Tibial artery (tissue), 4 donors: ENCODE measurements around the gene RFK.

Source experiments
- DNase-seq, 2 donors: peaks; one replicate each; pipeline ENCODE4 v3.0.0-alpha.2; 2019
- H3K27ac ChIP-seq, 2 donors: fragments of 200-600 bp; sonication (generic) in 1 of 2; 1 replicate in 1 of 2; 2 replicates in 1 of 2; pipeline ENCODE4 v1.5.1; 2018 to 2019; ENCODE audit warnings: mild to moderate bottlenecking in 1 of 2
- H3K27me3 ChIP-seq, 2 donors: fragments of 200-600 bp; sonication (generic) in 1 of 2; one replicate each; pipeline versions ENCODE4 v1.5.1 to v1.6.0; 2016 to 2019
- H3K36me3 ChIP-seq, 3 donors: fragments of 200-600 bp; sonication (generic) in 2 of 3; one replicate each; pipeline ENCODE4 v1.5.1; 2016 to 2019; ENCODE audit warnings: mild to moderate bottlenecking in 2 of 3
- H3K4me1 ChIP-seq, 4 donors: fragments of 200-600 bp; sonication (generic) in 2 of 4; 1 replicate in 3 of 4; 2 replicates in 1 of 4; pipeline ENCODE4 v1.5.1; 2016 to 2019
- H3K4me3 ChIP-seq, 2 donors: fragments of 200-600 bp; sonication (generic) in 1 of 2; 1 replicate in 1 of 2; 2 replicates in 1 of 2; pipeline ENCODE4 v1.5.1; 2018 to 2019; ENCODE audit warnings: mild to moderate bottlenecking in 2 of 2
- H3K9me3 ChIP-seq, 3 donors: fragments of 200-600 bp; sonication (generic) in 1 of 3; one replicate each; pipeline ENCODE4 v1.5.1; 2016 to 2019
- intact Hi-C: fragments of 100-400 bp; cut with DNase I; formaldehyde crosslinking; loops from one replicate; pipeline ENCODE4 v1.15.0; 2023; ENCODE audit warnings: low total_unique reads
- TF ChIP-seq, protein P1 (sequence below), 2 experiments: fragments of 200-600 bp in 1 of 2; fragments of 450-650 bp in 1 of 2; IDR thresholded peaks; one replicate each; pipeline ENCODE4 v1.5.1; 2017 to 2019; ENCODE audit warnings: antibody characterized with exemption in 2 of 2, mild to moderate bottlenecking in 1 of 2, moderate library complexity in 1 of 2

RFK gene

DNA sequence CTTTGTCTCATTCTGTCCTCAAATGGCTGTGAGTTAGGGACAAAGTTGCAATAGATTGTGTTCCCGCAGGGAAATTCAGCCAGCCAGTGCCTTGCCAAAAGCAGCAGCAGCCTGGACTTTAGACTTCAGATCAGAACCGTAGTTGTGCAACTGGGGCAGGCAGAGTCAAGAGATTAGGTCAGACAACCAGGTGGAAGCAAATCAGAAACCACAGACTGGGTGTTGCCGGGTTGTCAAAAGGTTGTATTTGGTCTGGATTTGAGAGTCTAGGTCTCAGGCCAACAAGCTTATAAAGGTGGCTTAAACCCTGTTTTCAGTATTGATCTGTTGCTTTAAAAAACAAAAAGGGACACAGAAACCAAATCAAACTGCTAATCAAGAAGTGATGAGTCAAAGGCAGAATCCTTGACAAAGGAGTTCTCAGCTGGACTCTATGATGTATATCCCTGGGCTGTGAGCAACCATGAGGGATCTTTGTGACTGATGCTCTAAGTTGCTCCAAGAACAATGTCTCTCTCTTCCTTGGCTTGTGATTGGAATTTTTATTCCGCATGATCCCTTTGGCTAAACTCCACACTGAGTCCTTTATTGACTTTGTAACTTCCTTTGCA, 20.9 kb downstream of the RFK start:
- H3K9me3 ChIP-seq, result no peaks in the 10 kb centered on the region
- TF ChIP-seq, protein P1, sequence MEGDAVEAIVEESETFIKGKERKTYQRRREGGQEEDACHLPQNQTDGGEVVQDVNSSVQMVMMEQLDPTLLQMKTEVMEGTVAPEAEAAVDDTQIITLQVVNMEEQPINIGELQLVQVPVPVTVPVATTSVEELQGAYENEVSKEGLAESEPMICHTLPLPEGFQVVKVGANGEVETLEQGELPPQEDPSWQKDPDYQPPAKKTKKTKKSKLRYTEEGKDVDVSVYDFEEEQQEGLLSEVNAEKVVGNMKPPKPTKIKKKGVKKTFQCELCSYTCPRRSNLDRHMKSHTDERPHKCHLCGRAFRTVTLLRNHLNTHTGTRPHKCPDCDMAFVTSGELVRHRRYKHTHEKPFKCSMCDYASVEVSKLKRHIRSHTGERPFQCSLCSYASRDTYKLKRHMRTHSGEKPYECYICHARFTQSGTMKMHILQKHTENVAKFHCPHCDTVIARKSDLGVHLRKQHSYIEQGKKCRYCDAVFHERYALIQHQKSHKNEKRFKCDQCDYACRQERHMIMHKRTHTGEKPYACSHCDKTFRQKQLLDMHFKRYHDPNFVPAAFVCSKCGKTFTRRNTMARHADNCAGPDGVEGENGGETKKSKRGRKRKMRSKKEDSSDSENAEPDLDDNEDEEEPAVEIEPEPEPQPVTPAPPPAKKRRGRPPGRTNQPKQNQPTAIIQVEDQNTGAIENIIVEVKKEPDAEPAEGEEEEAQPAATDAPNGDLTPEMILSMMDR (IDR thresholded peaks at IDR 0.05), result no peak
- DNase-seq, result peak in 1 of 2 donors; percentile 44
- intact Hi-C loops, result no loop called here
- H3K4me1 ChIP-seq, result peaks cover 0 to 21% (median 7%) of the 10 kb centered on the region in 4 donors
- no peak overlapping the region for H3K27ac ChIP-seq
- no peak overlapping the region for H3K4me3 ChIP-seq
- no peaks in the 10 kb centered on the region for H3K36me3 ChIP-seq
- H3K27me3 ChIP-seq, result no peaks in the 10 kb centered on the region

DNA sequence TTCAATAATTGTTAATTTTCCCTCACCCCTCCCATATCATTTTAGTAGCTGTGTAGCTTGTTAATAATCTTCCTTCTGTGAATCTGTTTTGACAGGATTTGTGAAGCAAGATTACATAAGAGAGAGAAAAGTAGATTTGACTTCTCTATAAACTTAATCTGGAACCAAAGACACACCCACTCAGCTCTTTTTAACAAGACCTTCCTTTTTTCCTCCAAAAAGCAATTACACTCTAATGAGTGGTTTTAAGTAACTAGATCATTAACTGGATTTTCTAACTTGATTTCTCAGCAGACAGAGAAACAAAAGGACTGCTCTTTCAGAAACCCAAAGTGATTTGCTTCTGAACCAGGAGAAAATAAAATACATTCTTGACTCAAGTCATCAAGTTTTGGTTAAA, 21.9 kb downstream of the RFK start:
- intact Hi-C loops, result no loop called here
- peaks cover 0 to 21% (median 7%) of the 10 kb centered on the region in 4 donors for H3K4me1 ChIP-seq
- H3K27me3 ChIP-seq, result no peaks in the 10 kb centered on the region
- H3K9me3 ChIP-seq, result no peaks in the 10 kb centered on the region
- no peak for DNase-seq
- no peaks in the 10 kb centered on the region for H3K36me3 ChIP-seq
- H3K4me3 ChIP-seq, result no peak overlapping the region
- H3K27ac ChIP-seq, result no peak overlapping the region
- TF ChIP-seq, protein P1 (IDR thresholded peaks at IDR 0.05), result no peak

DNA sequence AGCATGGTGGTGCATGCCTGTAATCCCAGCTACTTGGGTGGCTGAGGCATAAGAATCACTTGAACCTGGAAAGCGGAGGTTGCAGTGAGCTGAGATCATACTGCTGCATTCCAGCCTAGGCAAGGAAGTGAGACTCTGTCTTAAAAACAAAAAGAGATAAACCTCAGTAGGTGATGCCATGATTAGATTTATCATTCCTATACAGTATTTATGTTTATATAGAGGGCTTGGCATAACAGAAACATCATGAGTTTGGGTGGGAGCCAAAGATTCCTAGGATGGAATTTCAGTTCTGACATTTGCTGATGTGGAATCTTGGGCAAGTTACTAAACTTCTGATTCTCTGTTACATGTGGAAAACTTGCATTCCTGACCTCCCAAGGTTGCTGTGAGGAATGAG, 22.3 kb downstream of the RFK start:
- H3K27ac ChIP-seq, result no peak overlapping the region
- TF ChIP-seq, protein P1 (IDR thresholded peaks at IDR 0.05), result no peak
- peaks cover 0 to 21% (median 7%) of the 10 kb centered on the region in 4 donors for H3K4me1 ChIP-seq
- no peak for DNase-seq
- H3K9me3 ChIP-seq, result no peaks in the 10 kb centered on the region
- no peak overlapping the region for H3K4me3 ChIP-seq
- no peaks in the 10 kb centered on the region for H3K36me3 ChIP-seq
- no peaks in the 10 kb centered on the region for H3K27me3 ChIP-seq
- intact Hi-C loops, result no loop called here

DNA sequence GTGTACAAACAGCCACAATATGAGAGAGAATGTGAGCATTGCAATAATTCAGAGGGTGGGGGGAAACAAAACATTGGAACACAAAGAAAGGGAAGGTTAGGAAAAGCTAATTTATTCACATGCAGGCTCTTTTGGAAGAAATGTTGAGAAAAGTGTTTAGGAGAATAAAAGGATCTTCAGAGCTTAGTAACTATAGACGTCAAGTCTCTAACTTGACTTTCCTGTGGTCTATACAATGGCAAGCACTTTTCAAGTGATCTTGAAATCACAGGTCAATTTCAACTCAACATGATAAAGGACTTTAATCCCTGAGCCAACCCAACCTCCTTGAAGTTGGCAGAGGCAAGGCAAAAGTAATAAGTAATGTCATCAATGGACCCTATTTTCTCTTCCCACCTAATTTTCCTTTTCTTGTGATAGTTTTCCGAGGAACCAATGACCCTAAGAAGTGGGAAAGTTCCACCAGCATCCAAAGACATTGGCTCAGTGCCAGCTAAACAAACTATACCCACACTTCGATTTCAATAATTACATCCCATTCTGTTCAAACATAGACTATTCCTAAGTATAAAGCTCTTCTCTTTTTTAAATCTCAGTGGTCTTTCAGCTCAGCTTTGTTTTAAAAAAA, 23.7 kb downstream of the RFK start:
- TF ChIP-seq, protein P1 (IDR thresholded peaks at IDR 0.05), result no peak
- Histone ChIP-seq H3K27ac (no peak overlapping the region), H3K36me3 (no peaks in the 10 kb centered on the region), H3K9me3 (no peaks in the 10 kb centered on the region), H3K4me3 (no peak overlapping the region), H3K4me1 (peaks cover 0 to 21% (median 7%) of the 10 kb centered on the region in 4 donors), H3K27me3 (no peaks in the 10 kb centered on the region)
- DNase-seq, result no peak
- intact Hi-C loops, result no loop called here

DNA sequence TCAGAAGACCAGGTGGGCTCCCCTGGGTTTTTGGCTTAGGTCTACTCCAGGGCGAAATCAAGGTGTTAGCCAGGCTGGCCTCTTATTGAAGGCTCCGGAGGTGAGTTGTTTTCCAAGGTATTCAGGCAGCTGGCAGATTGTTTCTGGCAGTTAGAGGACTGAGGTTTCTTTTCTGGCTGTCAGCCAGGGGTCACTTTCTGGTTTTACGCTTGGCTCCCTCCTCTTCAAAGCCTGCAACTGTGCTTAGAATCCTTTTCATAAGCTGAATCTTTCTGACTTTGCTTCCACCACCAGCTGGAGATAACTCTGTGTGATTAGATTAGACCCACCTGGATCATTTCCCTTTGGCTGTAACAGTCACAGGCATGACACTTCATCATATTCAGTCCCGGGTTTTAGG, 24.6 kb downstream of the RFK start:
- TF ChIP-seq, protein P1 (IDR thresholded peaks at IDR 0.05), result no peak
- no peak overlapping the region for H3K4me3 ChIP-seq
- no peaks in the 10 kb centered on the region for H3K9me3 ChIP-seq
- H3K4me1 ChIP-seq, result peaks cover 0 to 25% (median 8%) of the 10 kb centered on the region in 4 donors
- no peak for DNase-seq
- intact Hi-C loops, result no loop called here
- H3K36me3 ChIP-seq, result no peaks in the 10 kb centered on the region
- no peaks in the 10 kb centered on the region for H3K27me3 ChIP-seq
- H3K27ac ChIP-seq, result no peak overlapping the region
